NT2/D1 (cell line): Measurements from ENCODE around the gene PRRC2A.

ENCODE experiments used
- DNase-seq: peaks from one replicate; pipeline ENCODE4 v3.0.0-alpha.2; 2011; ENCODE audit warnings: low read depth, low spot score
- H3K27me3 ChIP-seq: 2 replicates; pipeline ENCODE4 v1.6.0; 2011; ENCODE audit warnings: mild to moderate bottlenecking; ENCODE audit not compliant: insufficient read length, insufficient read depth
- H3K36me3 ChIP-seq: 2 replicates; pipeline ENCODE4 v1.6.1; 2011; ENCODE audit warnings: mild to moderate bottlenecking, low read length, mixed read lengths; ENCODE audit not compliant: insufficient read depth, insufficient read length
- H3K4me1 ChIP-seq: 2 replicates; pipeline ENCODE4 v1.5.1; 2011; ENCODE audit not compliant: insufficient read depth, insufficient read length
- H3K4me3 ChIP-seq: 2 replicates; pipeline ENCODE4 v1.5.1; 2011; ENCODE audit warnings: low read depth; ENCODE audit not compliant: insufficient read length
- H3K9ac ChIP-seq: 2 replicates; pipeline ENCODE4 v1.6.0; 2011; ENCODE audit warnings: low read depth; ENCODE audit not compliant: insufficient read length
- H3K9me3 ChIP-seq: 2 replicates; pipeline ENCODE4 v1.5.1; 2011; ENCODE audit warnings: mild to moderate bottlenecking, low read length; ENCODE audit not compliant: insufficient read depth
- SUZ12 ChIP-seq: IDR thresholded peaks from 2 replicates; pipeline ENCODE4 v1.6.1; 2011; ENCODE audit not compliant: insufficient read length, insufficient read depth; ENCODE audit errors: extremely low read depth
- YY1 ChIP-seq: IDR thresholded peaks from 2 replicates; pipeline ENCODE4 v1.6.1; 2011; ENCODE audit not compliant: insufficient read length, insufficient read depth
- ZNF274 ChIP-seq: IDR thresholded peaks from 2 replicates; pipeline ENCODE4 v1.6.1; 2011; ENCODE audit warnings: mild to moderate bottlenecking, low read depth, low read length

Gene PRRC2A

GRCh38 chr6:31580807-31581433 is 39.6 kb upstream of the PRRC2A start:
- Histone ChIP-seq H3K4me3 (peak overlapping the region; percentile 78), H3K9me3 (no peaks in the 10 kb centered on the region), H3K27me3 (no peaks in the 10 kb centered on the region), H3K36me3 (peaks cover 3% of the 10 kb centered on the region), H3K9ac (peak overlapping the region; percentile 92), H3K4me1 (peaks cover 13% of the 10 kb centered on the region)
- TF ChIP-seq ZNF274 (no peak), SUZ12 (no peak), YY1 (no peak)
- DNase-seq = no peak

- H3K36me3 ChIP-seq = peaks cover 3% of the 10 kb centered on the region
- H3K9me3 ChIP-seq = no peaks in the 10 kb centered on the region
- H3K27me3 ChIP-seq = no peaks in the 10 kb centered on the region
- H3K9ac ChIP-seq = peak overlapping the region; percentile 92
- TF ChIP-seq ZNF274 = no peak
- TF ChIP-seq YY1 = no peak
- no peak for TF ChIP-seq SUZ12
- DNase-seq = no peak
- H3K4me1 ChIP-seq = peaks cover 19% of the 10 kb centered on the region
- peak overlapping the region; percentile 78 for H3K4me3 ChIP-seq
Observed at GRCh38 chr6:31581434-31582229, 38.9 kb upstream of the PRRC2A start.

- Histone ChIP-seq H3K4me3 (peak within 1 kb of the TSS; percentile 78), H3K27me3 (no peaks in the 10 kb centered on the region), H3K9me3 (no peaks in the 10 kb centered on the region), H3K4me1 (peaks cover 19% of the 10 kb centered on the region), H3K9ac (peak within 1 kb of the TSS; percentile 92), H3K36me3 (no peaks in the 10 kb centered on the region)
- TF ChIP-seq YY1 = no peak
- DNase-seq = no peak
Observed at GRCh38 chr6:31582230-31582643, 38.3 kb upstream of the PRRC2A start, which contains the start of gene LTB. Gene LTB, minus strand, starts transcription at chr6:31582424. Its CDS starts 7 bp downstream, at chr6:31582417.

- no peak for TF ChIP-seq SUZ12
- no peak for TF ChIP-seq ZNF274
- TF ChIP-seq YY1 = no peak
- Histone ChIP-seq H3K4me1 (peaks cover 13% of the 10 kb centered on the region), H3K36me3 (no peaks in the 10 kb centered on the region), H3K4me3 (no peak overlapping the region), H3K9ac (no peak overlapping the region), H3K27me3 (no peaks in the 10 kb centered on the region), H3K9me3 (no peaks in the 10 kb centered on the region)
- no peak for DNase-seq
Observed at GRCh38 chr6:31585491-31585890, 35.0 kb upstream of the PRRC2A start.

GRCh38 chr6:31586008-31586407 is 34.5 kb upstream of the PRRC2A start, which contains the start of gene LST1:
Gene LST1, plus strand, starts transcription at chr6:31586277. Its CDS starts 1,023 bp downstream, at chr6:31587300.
- Histone ChIP-seq H3K4me3 (no peak within 1 kb of the TSS), H3K27me3 (no peaks in the 10 kb centered on the region), H3K9ac (no peak within 1 kb of the TSS), H3K9me3 (no peaks in the 10 kb centered on the region), H3K4me1 (peaks cover 12% of the 10 kb centered on the region), H3K36me3 (no peaks in the 10 kb centered on the region)
- DNase-seq = no peak
- TF ChIP-seq SUZ12 (no peak), YY1 (no peak), ZNF274 (no peak)

GRCh38 chr6:31586599-31587281 is 33.8 kb upstream of the PRRC2A start:
- H3K27me3 ChIP-seq = no peaks in the 10 kb centered on the region
- no peak for DNase-seq

More at GRCh38 chr6:31586599-31587281, 33.8 kb upstream of the PRRC2A start:
- Histone ChIP-seq H3K36me3 (no peaks in the 10 kb centered on the region), H3K9me3 (no peaks in the 10 kb centered on the region), H3K9ac (no peak overlapping the region), H3K4me3 (no peak overlapping the region), H3K4me1 (peaks cover 11% of the 10 kb centered on the region)
- TF ChIP-seq SUZ12 (no peak), ZNF274 (no peak), YY1 (no peak)
